ENCODE data around the gene RTKN2.

DNA sequence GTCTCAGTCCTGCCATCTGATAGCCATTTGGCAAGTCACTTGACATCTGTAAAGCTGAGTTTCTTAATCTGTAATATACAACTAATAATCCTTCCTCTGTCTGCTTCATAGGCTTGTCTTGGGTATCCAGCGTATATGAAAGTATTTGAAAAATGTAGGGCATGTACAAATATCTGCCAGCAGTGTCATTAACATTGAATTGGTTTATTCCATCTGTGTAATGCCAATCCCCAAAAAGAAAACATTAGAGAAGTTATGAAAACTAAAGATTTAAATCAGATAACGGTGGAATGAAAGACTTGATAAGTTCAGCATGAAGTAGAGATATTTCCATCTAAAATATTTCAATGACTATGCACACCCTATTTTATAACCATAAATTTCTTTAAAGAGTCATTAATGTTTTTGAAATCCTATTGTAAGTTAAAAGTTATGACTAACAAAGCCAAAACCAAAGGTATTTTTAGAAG is 9.8 kb upstream of the RTKN2 start:
- TF ChIP-seq CTCF (conservative IDR thresholded peaks at IDR 0.05; ENCODE audit: low read depth, low read length) (no peak), POLR2A (IDR thresholded peaks at IDR 0.05; ENCODE audit: low read depth, low read length) (no peak), FOS (IDR thresholded peaks at IDR 0.05; ENCODE audit: low read depth, low read length) (no peak), SMC3 (IDR thresholded peaks at IDR 0.05; ENCODE audit: low read depth, low read length) (no peak), ELK1 (IDR thresholded peaks at IDR 0.05; ENCODE audit: borderline replicate concordance, low read depth, low read length) (no peak), CEBPB (IDR thresholded peaks at IDR 0.05; ENCODE audit: low read depth, low read length) (no peak), RAD21 (IDR thresholded peaks at IDR 0.05; ENCODE audit: low read length) (no peak), MXI1 (IDR thresholded peaks at IDR 0.05; ENCODE audit: borderline replicate concordance, low read depth, low read length) (no peak), RFX5 (IDR thresholded peaks at IDR 0.05; ENCODE audit: low read depth, low read length) (no peak), MAFK (IDR thresholded peaks at IDR 0.05; ENCODE audit: low read depth, low read length) (no peak), BHLHE40 (IDR thresholded peaks at IDR 0.05; ENCODE audit: low read depth, low read length) (no peak), MAZ (IDR thresholded peaks at IDR 0.05; ENCODE audit: borderline replicate concordance, low read depth, low read length) (no peak), RCOR1 (IDR thresholded peaks at IDR 0.05; ENCODE audit: insufficient replicate concordance, low read length) (no peak)
- TF ChIP-seq, protein P1, sequence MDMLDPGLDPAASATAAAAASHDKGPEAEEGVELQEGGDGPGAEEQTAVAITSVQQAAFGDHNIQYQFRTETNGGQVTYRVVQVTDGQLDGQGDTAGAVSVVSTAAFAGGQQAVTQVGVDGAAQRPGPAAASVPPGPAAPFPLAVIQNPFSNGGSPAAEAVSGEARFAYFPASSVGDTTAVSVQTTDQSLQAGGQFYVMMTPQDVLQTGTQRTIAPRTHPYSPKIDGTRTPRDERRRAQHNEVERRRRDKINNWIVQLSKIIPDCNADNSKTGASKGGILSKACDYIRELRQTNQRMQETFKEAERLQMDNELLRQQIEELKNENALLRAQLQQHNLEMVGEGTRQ (IDR thresholded peaks at IDR 0.05; ENCODE audit: low read depth, low read length) = no peak

All from IMR-90 (cell line).